Subcutaneous abdominal adipose tissue (tissue), 5 donors: ENCODE results near the gene CFAP73.
"Not testable (repeated sequence)": the region's sequence is repeated elsewhere in the genome, so short reads cannot be mapped to it uniquely, and the experiment has no call there.

ENCODE experiments used
- H3K27ac ChIP-seq: one replicate; pipeline ENCODE4 v1.7.0; 2013; ENCODE audit warnings: low read depth, mild to moderate bottlenecking, inconsistent platforms, low read length, moderate library complexity
- H3K27me3 ChIP-seq, 5 donors: one replicate each; pipeline ENCODE4 v1.7.0; 2013; ENCODE audit warnings: low read length in 5 of 5, inconsistent platforms in 1 of 5; ENCODE audit not compliant: control insufficient read depth in 5 of 5, insufficient read depth in 4 of 5
- H3K36me3 ChIP-seq, 5 donors: one replicate each; pipeline ENCODE4 v1.7.0; 2013; ENCODE audit warnings: low read length in 5 of 5; ENCODE audit not compliant: control insufficient read depth in 5 of 5, insufficient read depth in 5 of 5
- H3K4me1 ChIP-seq, 5 donors: one replicate each; pipeline ENCODE4 v1.7.0; 2013; ENCODE audit warnings: low read length in 5 of 5, mild to moderate bottlenecking in 3 of 5, moderate library complexity in 1 of 5; ENCODE audit not compliant: control insufficient read depth in 5 of 5, insufficient read depth in 5 of 5
- H3K4me3 ChIP-seq, 5 donors: one replicate each; pipeline ENCODE4 v1.7.0; 2013; ENCODE audit warnings: low read length in 5 of 5, low read depth in 1 of 5
- H3K9ac ChIP-seq, 5 donors: one replicate each; pipeline ENCODE4 v1.7.0; 2013; ENCODE audit warnings: low read length in 5 of 5, mild to moderate bottlenecking in 4 of 5, moderate library complexity in 3 of 5
- H3K9me3 ChIP-seq, 5 donors: one replicate each; pipeline ENCODE4 v1.7.0; 2013; ENCODE audit warnings: low read length in 5 of 5; ENCODE audit not compliant: control insufficient read depth in 5 of 5
- donor health status: healthy.
- donor health status: healthy.
- donor health status: healthy.
- donor health status: healthy.
- donor health status: healthy.

CFAP73 gene

GRCh38 chr12:113109360-113109759 lies 40.2 kb upstream of the CFAP73 start:
- H3K9me3 ChIP-seq, result no peaks in the 10 kb centered on the region
- no peaks in the 10 kb centered on the region for H3K36me3 ChIP-seq
- H3K4me1 ChIP-seq, result no peaks in the 10 kb centered on the region
- no peak overlapping the region for H3K9ac ChIP-seq
- H3K27me3 ChIP-seq, result peaks cover 0 to 19% (median 5%) of the 10 kb centered on the region in 5 donors
- H3K4me3 ChIP-seq, result no peak overlapping the region
- no peak overlapping the region for H3K27ac ChIP-seq

- Histone ChIP-seq H3K4me3 (no peak overlapping the region), H3K9ac (no peak overlapping the region), H3K27ac (no peak overlapping the region), H3K36me3 (no peaks in the 10 kb centered on the region), H3K9me3 (no peaks in the 10 kb centered on the region), H3K4me1 (no peaks in the 10 kb centered on the region), H3K27me3 (peaks cover 0 to 21% (median 8%) of the 10 kb centered on the region in 5 donors)
Observed at GRCh38 chr12:113109872-113110599, 39.5 kb upstream of the CFAP73 start.

GRCh38 chr12:113111247-113111646 lies 38.3 kb upstream of the CFAP73 start:
- Histone ChIP-seq H3K4me3 (no peak overlapping the region), H3K9me3 (no peaks in the 10 kb centered on the region), H3K4me1 (no peaks in the 10 kb centered on the region), H3K36me3 (no peaks in the 10 kb centered on the region), H3K27me3 (peaks cover 0 to 16% (median 12%) of the 10 kb centered on the region in 5 donors), H3K27ac (no peak overlapping the region), H3K9ac (no peak overlapping the region)

- Histone ChIP-seq H3K9ac (no peak overlapping the region), H3K4me1 (no peaks in the 10 kb centered on the region), H3K9me3 (no peaks in the 10 kb centered on the region), H3K27ac (no peak overlapping the region), H3K36me3 (no peaks in the 10 kb centered on the region), H3K27me3 (peaks cover 0 to 16% (median 12%) of the 10 kb centered on the region in 5 donors), H3K4me3 (no peak overlapping the region)
Observed at GRCh38 chr12:113112043-113112899, 37.3 kb upstream of the CFAP73 start.

GRCh38 chr12:113113397-113113796 lies 36.1 kb upstream of the CFAP73 start:
- Histone ChIP-seq H3K4me3 (no peak overlapping the region), H3K4me1 (no peaks in the 10 kb centered on the region), H3K9ac (no peak overlapping the region), H3K27me3 (peaks cover 0 to 16% (median 12%) of the 10 kb centered on the region in 5 donors), H3K9me3 (no peaks in the 10 kb centered on the region), H3K27ac (no peak overlapping the region), H3K36me3 (no peaks in the 10 kb centered on the region)

GRCh38 chr12:113114447-113115178 lies 34.9 kb upstream of the CFAP73 start:
- no peaks in the 10 kb centered on the region for H3K9me3 ChIP-seq
- no peak overlapping the region for H3K9ac ChIP-seq
- H3K27me3 ChIP-seq, result peaks cover 0 to 20% (median 12%) of the 10 kb centered on the region in 5 donors
- H3K4me3 ChIP-seq, result no peak overlapping the region
- H3K27ac ChIP-seq, result no peak overlapping the region
- no peaks in the 10 kb centered on the region for H3K4me1 ChIP-seq
- no peaks in the 10 kb centered on the region for H3K36me3 ChIP-seq

- no peak overlapping the region for H3K9ac ChIP-seq
- no peaks in the 10 kb centered on the region for H3K36me3 ChIP-seq
- H3K4me3 ChIP-seq, result no peak overlapping the region
- H3K4me1 ChIP-seq, result no peaks in the 10 kb centered on the region
- H3K27me3 ChIP-seq, result peaks cover 4 to 24% (median 12%) of the 10 kb centered on the region in 5 donors
- no peaks in the 10 kb centered on the region for H3K9me3 ChIP-seq
- no peak overlapping the region for H3K27ac ChIP-seq
Observed at GRCh38 chr12:113115455-113116126, 33.9 kb upstream of the CFAP73 start.

GRCh38 chr12:113116875-113117274 lies 32.6 kb upstream of the CFAP73 start:
- no peak overlapping the region for H3K27ac ChIP-seq
- no peak overlapping the region for H3K4me3 ChIP-seq
- no peak overlapping the region for H3K9ac ChIP-seq
- no peaks in the 10 kb centered on the region for H3K36me3 ChIP-seq
- H3K4me1 ChIP-seq, result no peaks in the 10 kb centered on the region
- no peaks in the 10 kb centered on the region for H3K9me3 ChIP-seq
- H3K27me3 ChIP-seq, result peaks cover 4 to 26% (median 12%) of the 10 kb centered on the region in 5 donors

- peaks cover 4 to 26% (median 12%) of the 10 kb centered on the region in 5 donors for H3K27me3 ChIP-seq
- not testable (repeated sequence) for H3K4me1 ChIP-seq, H3K9ac ChIP-seq, H3K4me3 ChIP-seq, H3K9me3 ChIP-seq, H3K36me3 ChIP-seq, H3K27ac ChIP-seq
Observed at GRCh38 chr12:113117684-113118083, 31.8 kb upstream of the CFAP73 start.
